ENCODE measurements around the gene TFPT. TPM values are rescaled to one million over a fixed set of nuclear protein-coding genes. Genes with fewer than 3 reads are reported as not detected.
A peak's percentile ranks its signal among the peaks of the same experiment; 100 is the strongest.

The TFPT gene
- total and polyA plus RNA-seq, 2 of the 13 experiments (the other 11 are each of a cell fraction or from before 2014, with no cell fraction given) = 8.4 to 10.7 TPM

- TF ChIP-seq RBM39 (IDR thresholded peaks at IDR 0.05; ENCODE audit: low read depth, low read length, poor library complexity, severe bottlenecking) = peak; percentile 12
- no peak for TF ChIP-seq NFIC (IDR thresholded peaks at IDR 0.05; ENCODE audit: low read length)
- TF ChIP-seq CENPBD1 (CRISPR knock-in tag; IDR thresholded peaks at IDR 0.05; ENCODE audit: borderline replicate concordance, low read depth) = no peak
- no peak for TF ChIP-seq ASH2L (IDR thresholded peaks at IDR 0.05; ENCODE audit: insufficient read length, low read depth, low read length)
- no peak for TF ChIP-seq ZNF766 (CRISPR knock-in tag; IDR thresholded peaks at IDR 0.05; ENCODE audit: borderline replicate concordance)
- TF ChIP-seq, protein P1, sequence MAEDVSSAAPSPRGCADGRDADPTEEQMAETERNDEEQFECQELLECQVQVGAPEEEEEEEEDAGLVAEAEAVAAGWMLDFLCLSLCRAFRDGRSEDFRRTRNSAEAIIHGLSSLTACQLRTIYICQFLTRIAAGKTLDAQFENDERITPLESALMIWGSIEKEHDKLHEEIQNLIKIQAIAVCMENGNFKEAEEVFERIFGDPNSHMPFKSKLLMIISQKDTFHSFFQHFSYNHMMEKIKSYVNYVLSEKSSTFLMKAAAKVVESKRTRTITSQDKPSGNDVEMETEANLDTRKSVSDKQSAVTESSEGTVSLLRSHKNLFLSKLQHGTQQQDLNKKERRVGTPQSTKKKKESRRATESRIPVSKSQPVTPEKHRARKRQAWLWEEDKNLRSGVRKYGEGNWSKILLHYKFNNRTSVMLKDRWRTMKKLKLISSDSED (CRISPR knock-in tag; IDR thresholded peaks at IDR 0.05) = no peak
- no peak for TF ChIP-seq CERS6 (CRISPR knock-in tag; IDR thresholded peaks at IDR 0.05)
- no peak for TF ChIP-seq KLF11 (CRISPR knock-in tag; IDR thresholded peaks at IDR 0.05)
- no peak for TF ChIP-seq ZZZ3 (CRISPR knock-in tag; IDR thresholded peaks at IDR 0.05; ENCODE audit: borderline replicate concordance)
- no peak for TF ChIP-seq SAFB2 (CRISPR knock-in tag; IDR thresholded peaks at IDR 0.05; ENCODE audit: borderline replicate concordance, low read depth)
- TF ChIP-seq NFKB2 (CRISPR knock-in tag; IDR thresholded peaks at IDR 0.05; ENCODE audit: borderline replicate concordance) = no peak
- TF ChIP-seq TOPORS (CRISPR knock-in tag; IDR thresholded peaks at IDR 0.05) = no peak
- TF ChIP-seq MBD4 (IDR thresholded peaks at IDR 0.05; ENCODE audit: borderline replicate concordance, low read length) = no peak
- no peak for TF ChIP-seq ZNF138 (CRISPR knock-in tag; IDR thresholded peaks at IDR 0.05; ENCODE audit: low read depth)
- TF ChIP-seq THYN1 (CRISPR knock-in tag; IDR thresholded peaks at IDR 0.05; ENCODE audit: borderline replicate concordance, low read depth) = no peak
- no peak for TF ChIP-seq GTF2F1 (IDR thresholded peaks at IDR 0.05; ENCODE audit: low read length)
- TF ChIP-seq, protein P2, sequence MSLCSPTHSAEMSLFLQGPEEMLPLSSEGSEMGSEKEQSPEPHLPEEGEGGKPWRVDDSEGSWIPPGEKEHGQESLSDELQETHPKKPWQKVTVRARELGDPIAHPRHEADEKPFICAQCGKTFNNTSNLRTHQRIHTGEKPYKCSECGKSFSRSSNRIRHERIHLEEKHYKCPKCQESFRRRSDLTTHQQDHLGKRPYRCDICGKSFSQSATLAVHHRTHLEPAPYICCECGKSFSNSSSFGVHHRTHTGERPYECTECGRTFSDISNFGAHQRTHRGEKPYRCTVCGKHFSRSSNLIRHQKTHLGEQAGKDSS (CRISPR knock-in tag; IDR thresholded peaks at IDR 0.05; ENCODE audit: borderline replicate concordance, low read depth) = no peak
- TF ChIP-seq, protein P3, sequence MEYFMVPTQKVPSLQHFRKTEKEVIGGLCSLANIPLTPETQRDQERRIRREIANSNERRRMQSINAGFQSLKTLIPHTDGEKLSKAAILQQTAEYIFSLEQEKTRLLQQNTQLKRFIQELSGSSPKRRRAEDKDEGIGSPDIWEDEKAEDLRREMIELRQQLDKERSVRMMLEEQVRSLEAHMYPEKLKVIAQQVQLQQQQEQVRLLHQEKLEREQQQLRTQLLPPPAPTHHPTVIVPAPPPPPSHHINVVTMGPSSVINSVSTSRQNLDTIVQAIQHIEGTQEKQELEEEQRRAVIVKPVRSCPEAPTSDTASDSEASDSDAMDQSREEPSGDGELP (IDR thresholded peaks at IDR 0.05; ENCODE audit: borderline replicate concordance, low read depth) = no peak
- TF ChIP-seq, protein P4, sequence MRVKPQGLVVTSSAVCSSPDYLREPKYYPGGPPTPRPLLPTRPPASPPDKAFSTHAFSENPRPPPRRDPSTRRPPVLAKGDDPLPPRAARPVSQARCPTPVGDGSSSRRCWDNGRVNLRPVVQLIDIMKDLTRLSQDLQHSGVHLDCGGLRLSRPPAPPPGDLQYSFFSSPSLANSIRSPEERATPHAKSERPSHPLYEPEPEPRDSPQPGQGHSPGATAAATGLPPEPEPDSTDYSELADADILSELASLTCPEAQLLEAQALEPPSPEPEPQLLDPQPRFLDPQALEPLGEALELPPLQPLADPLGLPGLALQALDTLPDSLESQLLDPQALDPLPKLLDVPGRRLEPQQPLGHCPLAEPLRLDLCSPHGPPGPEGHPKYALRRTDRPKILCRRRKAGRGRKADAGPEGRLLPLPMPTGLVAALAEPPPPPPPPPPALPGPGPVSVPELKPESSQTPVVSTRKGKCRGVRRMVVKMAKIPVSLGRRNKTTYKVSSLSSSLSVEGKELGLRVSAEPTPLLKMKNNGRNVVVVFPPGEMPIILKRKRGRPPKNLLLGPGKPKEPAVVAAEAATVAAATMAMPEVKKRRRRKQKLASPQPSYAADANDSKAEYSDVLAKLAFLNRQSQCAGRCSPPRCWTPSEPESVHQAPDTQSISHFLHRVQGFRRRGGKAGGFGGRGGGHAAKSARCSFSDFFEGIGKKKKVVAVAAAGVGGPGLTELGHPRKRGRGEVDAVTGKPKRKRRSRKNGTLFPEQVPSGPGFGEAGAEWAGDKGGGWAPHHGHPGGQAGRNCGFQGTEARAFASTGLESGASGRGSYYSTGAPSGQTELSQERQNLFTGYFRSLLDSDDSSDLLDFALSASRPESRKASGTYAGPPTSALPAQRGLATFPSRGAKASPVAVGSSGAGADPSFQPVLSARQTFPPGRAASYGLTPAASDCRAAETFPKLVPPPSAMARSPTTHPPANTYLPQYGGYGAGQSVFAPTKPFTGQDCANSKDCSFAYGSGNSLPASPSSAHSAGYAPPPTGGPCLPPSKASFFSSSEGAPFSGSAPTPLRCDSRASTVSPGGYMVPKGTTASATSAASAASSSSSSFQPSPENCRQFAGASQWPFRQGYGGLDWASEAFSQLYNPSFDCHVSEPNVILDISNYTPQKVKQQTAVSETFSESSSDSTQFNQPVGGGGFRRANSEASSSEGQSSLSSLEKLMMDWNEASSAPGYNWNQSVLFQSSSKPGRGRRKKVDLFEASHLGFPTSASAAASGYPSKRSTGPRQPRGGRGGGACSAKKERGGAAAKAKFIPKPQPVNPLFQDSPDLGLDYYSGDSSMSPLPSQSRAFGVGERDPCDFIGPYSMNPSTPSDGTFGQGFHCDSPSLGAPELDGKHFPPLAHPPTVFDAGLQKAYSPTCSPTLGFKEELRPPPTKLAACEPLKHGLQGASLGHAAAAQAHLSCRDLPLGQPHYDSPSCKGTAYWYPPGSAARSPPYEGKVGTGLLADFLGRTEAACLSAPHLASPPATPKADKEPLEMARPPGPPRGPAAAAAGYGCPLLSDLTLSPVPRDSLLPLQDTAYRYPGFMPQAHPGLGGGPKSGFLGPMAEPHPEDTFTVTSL (CRISPR knock-in tag; IDR thresholded peaks at IDR 0.05; ENCODE audit: borderline replicate concordance) = no peak
Observed at GRCh38 chr19:54114340-54115108, 933 bp downstream of the TFPT start (continued).
